Activated T-helper 1 cell treated with anti-CD3 and anti-CD28 coated beads, Interleukin-2, amount 50 U/mL, for 16 hours (primary cell): ENCODE measurements around the gene PUS1.

Experiments
- DNase-seq, 2 donors: peaks; one replicate each; pipeline ENCODE4 v3.0.0-alpha.2; 2020; ENCODE audit warnings: low read depth in 1 of 2, low spot score in 1 of 2

The PUS1 gene

GRCh38 chr12:131915823-131916222 lies 13.3 kb upstream of the PUS1 start:
- no peak for DNase-seq

GRCh38 chr12:131916306-131917138 lies 12.6 kb upstream of the PUS1 start:
- no peak for DNase-seq

GRCh38 chr12:131917139-131917710 lies 11.9 kb upstream of the PUS1 start:
- peak in 1 of 2 donors; percentile 35 for DNase-seq

- no peak for DNase-seq
Observed at GRCh38 chr12:131917711-131918306, 11.3 kb upstream of the PUS1 start.

- DNase-seq, result no peak
Observed at GRCh38 chr12:131918311-131919050, 10.6 kb upstream of the PUS1 start.

- DNase-seq, result no peak
Observed at GRCh38 chr12:131919051-131919347, 10.1 kb upstream of the PUS1 start.

GRCh38 chr12:131919366-131920156 lies 9.5 kb upstream of the PUS1 start:
- DNase-seq, result no peak

GRCh38 chr12:131920157-131920508 lies 8.9 kb upstream of the PUS1 start:
- DNase-seq, result no peak

GRCh38 chr12:131920902-131921840 lies 7.9 kb upstream of the PUS1 start:
- no peak for DNase-seq

GRCh38 chr12:131921866-131922769 lies 7.0 kb upstream of the PUS1 start:
- DNase-seq, result no peak

GRCh38 chr12:131922772-131923171 lies 6.3 kb upstream of the PUS1 start:
- DNase-seq, result no peak

- DNase-seq, result no peak
Observed at GRCh38 chr12:131923260-131923659, 5.8 kb upstream of the PUS1 start.

GRCh38 chr12:131927110-131928079 lies 1.7 kb upstream of the PUS1 start:
- no peak for DNase-seq

- no peak for DNase-seq
Observed at GRCh38 chr12:131928080-131928710, 881 bp upstream of the PUS1 start.

GRCh38 chr12:131929581-131930456 lies 743 bp downstream of the PUS1 start:
- no peak for DNase-seq

- no peak for DNase-seq
Observed at GRCh38 chr12:131930510-131930909, 1.4 kb downstream of the PUS1 start.
